ENCODE results near the gene DDAH2.

- TF ChIP-seq CTBP1 (IDR thresholded peaks at IDR 0.05; ENCODE audit: borderline replicate concordance) = no peak
- TF ChIP-seq ARNT (IDR thresholded peaks at IDR 0.05) = no peak
- TF ChIP-seq NFRKB (IDR thresholded peaks at IDR 0.05) = no peak
- no peak for TF ChIP-seq FOXM1 (IDR thresholded peaks at IDR 0.05; ENCODE audit: borderline replicate concordance)
- TF ChIP-seq ELF4 (IDR thresholded peaks at IDR 0.05) = no peak
- no peak for TF ChIP-seq PKNOX1 (IDR thresholded peaks at IDR 0.05)
- TF ChIP-seq LEF1 (IDR thresholded peaks at IDR 0.05; ENCODE audit: borderline replicate concordance) = no peak
- no peak for TF ChIP-seq BHLHE40 (IDR thresholded peaks at IDR 0.05; ENCODE audit: borderline replicate concordance)
Measured at GRCh38 chr6:31728767-31729514, at the start of gene DDAH2.
